ENCODE results near the gene WNT9A.
A peak's percentile ranks its signal among the peaks of the same experiment; 100 is the strongest.

WNT9A gene

GRCh38 chr1:227918083-227918700, 29.5 kb downstream of the WNT9A start:
- no peak for TF ChIP-seq EGR1 (IDR thresholded peaks at IDR 0.05)
- no peak for TF ChIP-seq FOXM1 (IDR thresholded peaks at IDR 0.05; ENCODE audit: borderline replicate concordance, low read depth)
- TF ChIP-seq, protein P1, sequence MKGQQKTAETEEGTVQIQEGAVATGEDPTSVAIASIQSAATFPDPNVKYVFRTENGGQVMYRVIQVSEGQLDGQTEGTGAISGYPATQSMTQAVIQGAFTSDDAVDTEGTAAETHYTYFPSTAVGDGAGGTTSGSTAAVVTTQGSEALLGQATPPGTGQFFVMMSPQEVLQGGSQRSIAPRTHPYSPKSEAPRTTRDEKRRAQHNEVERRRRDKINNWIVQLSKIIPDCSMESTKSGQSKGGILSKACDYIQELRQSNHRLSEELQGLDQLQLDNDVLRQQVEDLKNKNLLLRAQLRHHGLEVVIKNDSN (IDR thresholded peaks at IDR 0.05) = no peak
- no peak for TF ChIP-seq ZBTB7A (IDR thresholded peaks at IDR 0.05; ENCODE audit: low read depth)
- TF ChIP-seq RAD21 (IDR thresholded peaks at IDR 0.05; ENCODE audit: low read depth) = no peak
- TF ChIP-seq TAF1 (IDR thresholded peaks at IDR 0.05; ENCODE audit: low read depth) = no peak
- no peak for TF ChIP-seq CEBPB (IDR thresholded peaks at IDR 0.05)
- no peak for TF ChIP-seq TCF12 (IDR thresholded peaks at IDR 0.05; ENCODE audit: low read depth)
- TF ChIP-seq CREB1 (IDR thresholded peaks at IDR 0.05; ENCODE audit: low read depth) = no peak
- no peak for TF ChIP-seq YY1 (IDR thresholded peaks at IDR 0.05; ENCODE audit: low read depth)
- no peak for TF ChIP-seq EP300 (IDR thresholded peaks at IDR 0.05; ENCODE audit: borderline replicate concordance)
- TF ChIP-seq, protein P2, sequence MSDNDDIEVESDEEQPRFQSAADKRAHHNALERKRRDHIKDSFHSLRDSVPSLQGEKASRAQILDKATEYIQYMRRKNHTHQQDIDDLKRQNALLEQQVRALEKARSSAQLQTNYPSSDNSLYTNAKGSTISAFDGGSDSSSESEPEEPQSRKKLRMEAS (IDR thresholded peaks at IDR 0.05) = no peak

GRCh38 chr1:227917081-227917950, 30.4 kb downstream of the WNT9A start:
- TF ChIP-seq ZBTB7A (IDR thresholded peaks at IDR 0.05; ENCODE audit: low read depth) (no peak; the same call in 1 of the 2 replicates), TEAD4 (IDR thresholded peaks at IDR 0.05) (no peak), REST (IDR thresholded peaks at IDR 0.05; ENCODE audit: low read depth) (no peak), EP300 (IDR thresholded peaks at IDR 0.05; ENCODE audit: borderline replicate concordance) (no peak), TCF12 (IDR thresholded peaks at IDR 0.05; ENCODE audit: low read depth) (no peak), YY1 (IDR thresholded peaks at IDR 0.05; ENCODE audit: low read depth) (no peak), EGR1 (IDR thresholded peaks at IDR 0.05) (no peak), TAF1 (IDR thresholded peaks at IDR 0.05; ENCODE audit: low read depth) (no peak), FOXM1 (IDR thresholded peaks at IDR 0.05; ENCODE audit: borderline replicate concordance, low read depth) (no peak), RAD21 (IDR thresholded peaks at IDR 0.05; ENCODE audit: low read depth) (no peak), NFIC (IDR thresholded peaks at IDR 0.05) (no peak), CREB1 (IDR thresholded peaks at IDR 0.05; ENCODE audit: low read depth) (no peak), CEBPB (IDR thresholded peaks at IDR 0.05) (no peak)
- TF ChIP-seq, protein P2 (IDR thresholded peaks at IDR 0.05) = no peak
- TF ChIP-seq, protein P1 (IDR thresholded peaks at IDR 0.05) = no peak

- TF ChIP-seq NFIC (IDR thresholded peaks at IDR 0.05) = no peak
Observed at GRCh38 chr1:227916655-227917054, 31.1 kb downstream of the WNT9A start.

- TF ChIP-seq TCF12 (IDR thresholded peaks at IDR 0.05; ENCODE audit: low read depth) (no peak), FOXM1 (IDR thresholded peaks at IDR 0.05; ENCODE audit: borderline replicate concordance, low read depth) (no peak), REST (IDR thresholded peaks at IDR 0.05; ENCODE audit: low read depth) (no peak), NFIC (IDR thresholded peaks at IDR 0.05) (peak; percentile 64), TEAD4 (IDR thresholded peaks at IDR 0.05) (no peak), CEBPB (IDR thresholded peaks at IDR 0.05) (peak; percentile 64; the same call in 1 of the 2 replicates)
- TF ChIP-seq, protein P2 (IDR thresholded peaks at IDR 0.05) = 0 out of 2 replicates have a peak, but pooled peaks have one; percentile 33
- TF ChIP-seq, protein P1 (IDR thresholded peaks at IDR 0.05) = no peak
Observed at GRCh38 chr1:227915564-227916553, 31.9 kb downstream of the WNT9A start.
